IPS-11a (cell line): Measurements from ENCODE around the gene ACAA1.
"Not testable (repeated sequence)": the region's sequence is repeated elsewhere in the genome, so short reads cannot be mapped to it uniquely, and the experiment has no call there.

Experiments
- H3K4me3 ChIP-seq: one replicate; pipeline ENCODE4 v1.5.1; 2013; ENCODE audit warnings: low read depth, low read length, control low read depth

Gene ACAA1

GRCh38 chr3:38136777-38137614, at the start of gene ACAA1:
ACAA1 (minus strand) TSS chr3:38137127; CDS start chr3:38137035, 92 bp downstream.
- H3K4me3 ChIP-seq = peak within 1 kb of the TSS; percentile 86

- H3K4me3 ChIP-seq = no peak overlapping the region
Observed at GRCh38 chr3:38177181-38177580, 40.3 kb upstream of the ACAA1 start.

- H3K4me3 ChIP-seq = no peak overlapping the region
Observed at GRCh38 chr3:38173834-38174418, 37.0 kb upstream of the ACAA1 start.

- H3K4me3 ChIP-seq = no peak overlapping the region
Observed at GRCh38 chr3:38171622-38172021, 34.7 kb upstream of the ACAA1 start.

GRCh38 chr3:38170722-38171121, 33.8 kb upstream of the ACAA1 start:
- no peak overlapping the region for H3K4me3 ChIP-seq

GRCh38 chr3:38169027-38169317, 32.0 kb upstream of the ACAA1 start:
- no peak overlapping the region for H3K4me3 ChIP-seq

- H3K4me3 ChIP-seq = no peak overlapping the region
Observed at GRCh38 chr3:38168151-38169026, 31.5 kb upstream of the ACAA1 start.

- no peak overlapping the region for H3K4me3 ChIP-seq
Observed at GRCh38 chr3:38167591-38167990, 30.7 kb upstream of the ACAA1 start.

GRCh38 chr3:38165722-38166387, 28.9 kb upstream of the ACAA1 start:
- peak overlapping the region; percentile 85 for H3K4me3 ChIP-seq

- H3K4me3 ChIP-seq = peak within 1 kb of the TSS; percentile 85
Observed at GRCh38 chr3:38164952-38165721, 28.2 kb upstream of the ACAA1 start, which contains the start of gene OXSR1. OXSR1 (plus strand) TSS chr3:38165537; CDS start chr3:38165877, 340 bp downstream.

GRCh38 chr3:38164643-38164951, 27.7 kb upstream of the ACAA1 start:
- H3K4me3 ChIP-seq = peak overlapping the region; percentile 85

- H3K4me3 ChIP-seq = peak overlapping the region; percentile 85
Observed at GRCh38 chr3:38163841-38164642, 27.1 kb upstream of the ACAA1 start.

GRCh38 chr3:38163117-38163840, 26.4 kb upstream of the ACAA1 start:
- no peak overlapping the region for H3K4me3 ChIP-seq

GRCh38 chr3:38160704-38161103, 23.8 kb upstream of the ACAA1 start:
- not testable (repeated sequence) for H3K4me3 ChIP-seq

GRCh38 chr3:38158472-38158871, 21.5 kb upstream of the ACAA1 start:
- no peak overlapping the region for H3K4me3 ChIP-seq

GRCh38 chr3:38157595-38157994, 20.7 kb upstream of the ACAA1 start:
- no peak overlapping the region for H3K4me3 ChIP-seq

GRCh38 chr3:38157117-38157516, 20.2 kb upstream of the ACAA1 start:
- H3K4me3 ChIP-seq = no peak overlapping the region

- no peak overlapping the region for H3K4me3 ChIP-seq
Observed at GRCh38 chr3:38155825-38156224, 18.9 kb upstream of the ACAA1 start.
